ENCODE results near the gene BCKDHB.
"Not testable (repeated sequence)": the region's sequence is repeated elsewhere in the genome, so short reads cannot be mapped to it uniquely, and the experiment has no call there.

The BCKDHB gene

GRCh38 chr6:80250391-80250997 is 144.0 kb downstream of the BCKDHB start:
- DNase-seq (ENCODE audit: extremely low read depth in 1 of 2, low read depth in 1 of 2): no peak

- DNase-seq (ENCODE audit: extremely low read depth in 1 of 2, low read depth in 1 of 2): no peak
Observed at GRCh38 chr6:80251321-80251720, 144.8 kb downstream of the BCKDHB start.

GRCh38 chr6:80254716-80255115 is 148.2 kb downstream of the BCKDHB start:
- no peak for DNase-seq (ENCODE audit: extremely low read depth in 1 of 2, low read depth in 1 of 2)

DNA sequence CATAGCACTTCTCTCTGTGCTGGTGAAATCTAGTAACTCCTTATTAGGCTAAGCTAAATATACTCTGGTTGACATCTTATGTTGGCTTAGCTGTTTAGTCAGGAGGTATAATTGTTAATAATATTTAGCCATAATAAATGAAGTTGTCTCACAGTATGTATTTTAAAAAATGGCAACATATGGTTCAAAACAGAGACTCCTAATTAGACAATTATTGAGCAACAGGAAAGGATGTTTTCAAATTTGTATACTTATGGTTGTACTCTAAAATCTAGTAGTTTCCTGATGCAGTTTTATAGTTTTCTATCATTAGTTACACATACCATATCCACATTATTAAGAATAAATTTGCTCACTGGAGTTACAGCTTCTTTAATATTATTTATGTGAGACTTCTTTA is 150.2 kb downstream of the BCKDHB start:
- no peak for DNase-seq (ENCODE audit: extremely low read depth in 1 of 2, low read depth in 1 of 2)

- no peak for DNase-seq (ENCODE audit: extremely low read depth in 1 of 2, low read depth in 1 of 2)
Observed at GRCh38 chr6:80259118-80259517, 152.6 kb downstream of the BCKDHB start.

DNA sequence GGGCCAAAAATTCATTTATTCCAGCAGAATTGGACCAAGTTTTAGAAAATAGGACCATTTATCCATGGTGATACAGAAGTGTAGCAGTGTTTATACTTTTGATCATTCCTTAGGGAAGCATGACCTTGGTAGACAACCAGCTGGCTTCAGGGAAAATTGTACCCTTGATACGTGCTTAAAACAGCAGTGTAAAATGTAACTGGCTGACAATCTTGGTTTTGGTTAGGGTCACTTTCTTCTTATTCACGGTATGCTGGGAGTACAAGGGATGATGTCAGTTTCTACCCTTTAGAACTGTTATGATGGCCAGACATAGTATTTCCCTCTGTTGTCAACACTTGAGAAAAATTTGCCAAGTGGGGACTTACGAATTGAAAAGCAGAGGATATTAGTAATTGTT is 157.1 kb downstream of the BCKDHB start:
- no peak for DNase-seq (ENCODE audit: extremely low read depth in 1 of 2, low read depth in 1 of 2)

DNA sequence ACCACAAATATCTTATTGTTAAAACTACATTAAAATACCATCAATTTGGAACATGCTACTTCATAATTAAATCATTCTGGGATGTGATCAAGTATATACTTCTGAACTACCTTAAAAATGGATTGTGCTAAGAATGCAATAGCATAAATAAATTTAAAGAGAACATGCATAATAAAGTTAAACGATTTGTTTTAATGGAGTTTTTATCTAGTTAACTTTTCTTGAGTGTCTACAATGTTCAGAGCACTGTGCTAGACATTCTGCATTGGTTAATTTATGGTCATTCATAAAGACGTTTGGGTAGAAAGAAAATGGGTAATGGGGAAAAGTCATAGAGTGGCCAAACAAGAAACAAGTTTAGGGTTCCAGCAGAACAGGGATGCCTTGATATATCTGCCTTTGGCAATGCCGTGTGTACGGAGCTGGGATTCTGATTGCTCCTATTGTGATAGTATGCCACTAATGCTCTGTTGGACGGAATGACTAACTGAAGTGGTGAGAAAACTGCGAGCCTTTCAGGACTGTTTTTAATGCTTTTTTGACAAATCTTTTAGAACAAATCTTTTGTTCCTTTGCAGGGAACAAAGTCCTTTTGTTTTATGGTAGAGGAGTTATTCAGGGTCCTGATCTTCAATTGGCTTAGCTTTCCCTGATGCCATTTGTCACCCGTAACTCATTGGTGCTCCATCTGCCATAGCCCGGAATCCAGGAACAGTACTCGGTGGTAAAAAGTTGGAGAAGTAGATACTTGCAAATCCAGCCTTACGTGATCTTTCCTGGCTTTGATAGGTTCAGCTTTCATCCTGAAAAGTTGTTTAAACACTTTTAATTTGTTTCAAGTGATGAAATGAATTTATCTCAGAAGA is 162.6 kb downstream of the BCKDHB start:
- no peak for DNase-seq (ENCODE audit: extremely low read depth in 1 of 2, low read depth in 1 of 2)

GRCh38 chr6:80271074-80271473 is 164.6 kb downstream of the BCKDHB start:
- DNase-seq (ENCODE audit: extremely low read depth in 1 of 2, low read depth in 1 of 2): no peak

DNA sequence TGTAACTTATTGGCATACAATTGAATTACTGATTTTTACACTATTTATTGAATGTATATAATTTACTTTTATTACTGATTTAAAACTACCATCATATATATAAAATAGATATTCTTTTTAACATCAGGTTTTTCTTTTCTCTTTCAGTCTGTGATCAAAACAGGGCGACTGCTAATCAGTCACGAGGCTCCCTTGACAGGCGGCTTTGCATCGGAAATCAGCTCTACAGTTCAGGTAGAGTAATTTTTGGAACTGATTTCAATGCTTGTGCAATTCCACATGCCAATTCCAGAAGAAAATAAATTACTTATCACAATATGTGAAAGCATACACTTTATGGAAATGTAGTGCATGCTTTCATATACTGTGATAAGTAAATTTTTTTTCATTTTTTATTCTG is 166.5 kb downstream of the BCKDHB start:
- DNase-seq (ENCODE audit: extremely low read depth in 1 of 2, low read depth in 1 of 2): no peak

GRCh38 chr6:80276861-80277260 is 170.4 kb downstream of the BCKDHB start:
- DNase-seq (ENCODE audit: extremely low read depth in 1 of 2, low read depth in 1 of 2): no peak

DNA sequence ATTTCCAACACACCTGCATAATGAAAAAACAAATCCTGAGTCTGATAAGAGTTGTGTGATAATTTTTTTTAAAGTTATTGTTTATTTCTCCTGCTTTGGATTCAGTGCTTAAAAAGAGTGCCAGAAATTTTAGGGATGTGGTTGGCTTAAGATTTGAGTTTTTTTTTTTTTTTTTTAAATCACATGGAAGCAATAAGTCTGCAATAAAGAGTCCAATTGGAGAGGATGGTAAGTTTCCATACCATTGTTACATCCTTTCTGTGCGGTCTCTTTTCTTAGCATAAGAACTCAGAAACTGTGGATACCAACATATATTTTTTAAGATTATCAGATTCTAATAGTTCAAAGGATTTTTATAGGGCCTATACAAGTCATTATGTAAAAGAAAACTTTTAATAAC is 171.0 kb downstream of the BCKDHB start:
- no peak for DNase-seq (ENCODE audit: extremely low read depth in 1 of 2, low read depth in 1 of 2)

- no peak for DNase-seq (ENCODE audit: extremely low read depth in 1 of 2, low read depth in 1 of 2)
Observed at GRCh38 chr6:80280262-80281010, 174.0 kb downstream of the BCKDHB start.

DNA sequence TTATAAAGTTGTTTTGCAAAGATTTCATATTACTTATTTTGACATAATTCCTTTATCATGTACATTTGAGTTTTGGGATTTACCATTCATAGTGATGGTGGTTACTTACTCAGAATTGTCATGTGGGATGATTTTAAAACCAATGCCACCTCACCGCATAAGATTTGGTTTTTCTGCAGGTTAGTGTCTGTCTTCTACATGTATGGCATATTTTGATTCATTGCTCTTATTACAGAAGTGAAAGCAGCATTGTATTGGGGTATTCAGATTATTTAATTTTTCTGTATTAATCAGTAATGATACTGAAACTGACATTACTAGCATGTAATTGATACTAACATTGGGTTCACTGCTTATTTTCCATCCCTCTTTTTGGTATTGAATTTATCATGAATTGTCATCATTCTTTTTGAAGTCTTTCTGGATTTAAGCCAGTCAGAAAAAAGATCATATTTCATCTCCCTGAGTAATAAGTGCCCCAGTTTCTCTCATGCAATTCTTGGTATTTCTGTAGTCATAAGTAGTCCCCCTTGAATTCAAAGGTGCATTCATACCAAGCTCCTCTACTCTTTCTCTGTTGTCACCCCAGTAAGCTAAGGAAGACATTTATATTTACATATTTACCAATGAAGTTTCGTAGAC is 176.6 kb downstream of the BCKDHB start:
- DNase-seq (ENCODE audit: extremely low read depth in 1 of 2, low read depth in 1 of 2): no peak

DNA sequence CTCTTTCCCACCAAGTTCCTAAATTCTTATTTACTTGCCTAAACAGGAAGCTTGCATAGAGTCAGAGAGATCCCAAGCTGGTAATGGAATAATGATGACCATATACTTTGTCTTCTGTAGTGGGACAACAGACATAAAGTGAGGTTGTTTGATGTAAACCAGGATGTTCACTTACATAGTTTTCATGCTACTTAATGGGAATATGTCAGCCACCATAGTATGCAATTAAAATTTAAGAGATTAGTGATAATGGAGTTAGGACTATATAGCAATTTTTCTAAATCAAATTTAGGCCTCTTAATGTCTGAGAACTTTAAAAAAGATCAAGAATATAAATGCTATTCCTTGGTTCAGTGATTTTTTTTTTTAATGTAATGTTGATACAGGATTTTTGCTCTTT is 180.6 kb downstream of the BCKDHB start:
- no peak for DNase-seq (ENCODE audit: extremely low read depth in 1 of 2, low read depth in 1 of 2)

GRCh38 chr6:80287607-80288006 is 181.1 kb downstream of the BCKDHB start:
- DNase-seq (ENCODE audit: extremely low read depth in 1 of 2, low read depth in 1 of 2): no peak

DNA sequence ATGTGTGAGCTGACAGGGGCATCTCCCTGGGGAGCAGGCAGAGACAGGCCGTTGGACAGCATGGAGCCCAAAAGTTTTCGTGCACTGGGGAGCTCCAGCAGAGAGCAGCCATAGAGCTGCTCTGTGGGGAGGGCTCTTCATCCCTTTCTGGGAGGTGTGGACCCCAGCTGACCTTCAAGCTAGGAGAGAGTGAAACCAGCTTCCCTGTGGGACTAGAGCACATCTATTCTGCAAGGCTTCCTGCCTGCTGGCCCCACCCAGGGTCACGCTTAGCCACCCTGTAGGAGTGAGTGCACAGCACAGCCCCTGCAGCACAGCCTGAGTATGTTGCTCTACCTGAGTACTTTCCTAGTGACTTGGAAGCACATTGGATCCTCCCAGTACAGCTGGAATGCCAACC is 183.3 kb downstream of the BCKDHB start:
- DNase-seq (ENCODE audit: extremely low read depth in 1 of 2, low read depth in 1 of 2): no peak

DNA sequence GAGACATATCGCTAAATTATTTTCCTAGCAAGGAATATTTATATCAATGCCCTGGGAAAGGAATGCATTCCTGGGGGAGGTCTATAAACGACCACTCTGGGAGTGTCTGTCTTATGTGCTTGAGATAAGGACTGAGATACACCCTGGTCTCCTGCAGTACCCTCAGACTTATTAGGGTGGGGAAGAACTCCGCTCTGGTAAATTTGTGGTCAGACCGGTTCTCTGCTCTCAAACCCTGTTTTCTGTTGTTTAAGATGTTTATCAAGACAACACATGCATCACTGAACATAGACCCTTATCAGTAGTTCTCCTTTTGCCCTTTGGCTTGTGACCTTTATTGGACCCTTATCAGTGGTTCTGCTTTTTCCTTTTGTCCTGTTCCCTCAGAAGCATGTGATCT is 188.1 kb downstream of the BCKDHB start:
- not testable (repeated sequence) for DNase-seq (ENCODE audit: extremely low read depth in 1 of 2, low read depth in 1 of 2)

- no peak for DNase-seq (ENCODE audit: extremely low read depth in 1 of 2, low read depth in 1 of 2)
Observed at GRCh38 chr6:80302716-80303115, 196.2 kb downstream of the BCKDHB start.

DNA sequence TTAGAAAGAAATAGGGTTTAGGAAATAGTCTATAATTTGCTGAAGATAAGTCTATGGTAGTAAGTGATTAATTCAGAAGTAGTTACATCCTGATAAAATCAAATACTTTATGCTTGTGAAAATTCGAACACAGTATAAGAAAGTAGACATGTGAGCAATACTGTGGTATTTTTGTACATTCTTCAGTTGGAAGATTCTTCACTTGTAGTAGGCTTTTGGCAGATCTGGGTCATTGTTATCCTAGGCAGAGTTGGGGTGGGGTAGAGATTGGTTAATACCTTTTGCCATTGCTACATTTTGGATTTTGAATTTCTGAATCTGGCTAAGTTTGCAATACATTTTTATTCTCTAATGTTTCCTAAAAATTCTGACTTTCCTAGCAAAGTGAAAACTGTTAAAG is 197.5 kb downstream of the BCKDHB start:
- no peak for DNase-seq (ENCODE audit: extremely low read depth in 1 of 2, low read depth in 1 of 2)

DNA sequence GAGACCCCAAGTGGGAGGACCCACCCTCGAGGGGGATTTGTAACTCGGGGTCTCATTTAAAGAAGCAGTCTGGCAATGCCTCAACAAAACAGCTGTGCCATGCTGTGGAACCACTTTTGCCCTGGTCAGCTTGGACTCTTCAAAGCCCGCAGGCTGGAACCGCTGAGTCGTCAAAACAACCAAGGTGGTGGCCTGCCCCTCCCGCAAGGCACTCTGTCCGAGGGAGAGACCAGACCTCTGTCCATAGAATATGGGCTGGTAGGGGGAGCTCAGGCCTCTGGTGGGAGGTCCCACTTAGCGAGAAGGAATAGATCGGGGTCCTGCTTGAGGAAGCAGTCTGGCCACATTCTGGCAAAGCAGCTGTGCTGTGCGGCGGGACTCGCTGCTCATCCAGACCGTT is 208.1 kb downstream of the BCKDHB start:
- DNase-seq (ENCODE audit: extremely low read depth in 1 of 2, low read depth in 1 of 2): no peak

GRCh38 chr6:80316686-80317231 is 210.3 kb downstream of the BCKDHB start:
- DNase-seq (ENCODE audit: extremely low read depth in 1 of 2, low read depth in 1 of 2): no peak

Data from activated CD8-positive, alpha-beta memory T cell treated with anti-CD3 and anti-CD28 coated beads for 1 hour (primary cell).